K562 (cell line): ENCODE measurements around the gene BRWD1. TPM values are rescaled to one million over a fixed set of nuclear protein-coding genes. Genes with fewer than 3 reads are reported as not detected.
A peak's percentile ranks its signal among the peaks of the same experiment; 100 is the strongest.

Source experiments
- ATAC-seq: fragments of 200-7000 bp; cut with Tn5 transposase; 3 replicates; pipeline ENCODE4 v1.9.1; 2020; ENCODE audit warnings: moderate library complexity
- BruUV-seq: library from RNA; stranded (reverse); fragments of 400-500 nt; replicated peaks from 2 replicates; lab custom pipeline; 2021; lab: Mats Ljungman, UMichigan
- CTCF ChIA-PET: fragments of 300-600 bp; formaldehyde crosslinking; extraction: SDS; loops from one replicate; lab custom pipeline; 2021; ENCODE audit warnings: low intra/inter-chr PET ratio; lab: Yijun Ruan, JAX
- POLR2A ChIA-PET: fragments of 300-600, 350-650 bp; sonication (Branson Sonifier 250); formaldehyde crosslinking; extraction: SDS; loops from one replicate; lab custom pipeline; 2021; ENCODE audit warnings: antibody characterized with exemption, inconsistent platforms; lab: Yijun Ruan, JAX
- DNase-seq, 4 experiments: peaks; one replicate each; pipeline versions ENCODE4 v3.0.0 to v3.0.0-alpha.2; 2011 to 2018; ENCODE audit warnings: low spot score in 3 of 4, mixed read lengths in 3 of 4; ENCODE audit errors: extremely low read depth in 1 of 4
- FAIRE-seq: peaks from 2 replicates; lab custom pipeline; 2011; peaks lifted over from hg19 to GRCh38; lab: Jason Lieb, UNC
- H2AFZ ChIP-seq: 2 replicates; pipeline ENCODE4 v1.6.0; 2011; ENCODE audit warnings: low read depth, low read length, control low read depth, inconsistent platforms
- H3K27ac ChIP-seq: fragments of 200-600 bp; 3 replicates; pipeline ENCODE4 v1.8.0; 2011; ENCODE audit warnings: low read depth, mild to moderate bottlenecking, control low read depth, inconsistent platforms, low read length, moderate library complexity, mixed read lengths; ENCODE audit errors: extremely low read depth
- H3K27me3 ChIP-seq, 2 experiments: fragments of 300-600 bp in 1 of 2; 2 replicates in 1 of 2; 3 replicates in 1 of 2; pipeline versions ENCODE4 v1.6.0 to v1.8.0; 2011; ENCODE audit warnings: inconsistent platforms in 2 of 2, low read length in 2 of 2, mild to moderate bottlenecking in 1 of 2, mixed read lengths in 1 of 2, moderate library complexity in 1 of 2; ENCODE audit not compliant: control insufficient read depth in 2 of 2, insufficient read depth in 2 of 2
- H3K36me3 ChIP-seq: fragments of 300-600 bp; 3 replicates; pipeline ENCODE4 v1.8.0; 2011; ENCODE audit warnings: mild to moderate bottlenecking, low read length, inconsistent platforms; ENCODE audit not compliant: control insufficient read depth, insufficient read depth
- H3K4me1 ChIP-seq, 2 experiments: fragments of 200-600 bp in 1 of 2; replicated peaks in 1 of 2; 2 replicates in 1 of 2; 3 replicates in 1 of 2; pipeline versions ENCODE4 v1.5.1 to v1.8.0; 2011; ENCODE audit warnings: inconsistent platforms in 2 of 2, low read length in 2 of 2, mild to moderate bottlenecking in 1 of 2, mixed read lengths in 1 of 2, moderate library complexity in 1 of 2; ENCODE audit not compliant: control insufficient read depth in 2 of 2, insufficient read depth in 2 of 2
- H3K4me2 ChIP-seq: 2 replicates; pipeline ENCODE4 v1.6.1; 2011; ENCODE audit warnings: low read length, control low read depth, inconsistent platforms, mixed read lengths; ENCODE audit not compliant: insufficient read depth
- H3K4me3 ChIP-seq: fragments of 200-600 bp; sonication (generic), shearing (Covaris generic); 2 replicates; pipeline ENCODE4 v1.5.1; 2016; ENCODE audit warnings: control low read depth, inconsistent platforms
- H3K79me2 ChIP-seq: fragments of 200-600 bp; 3 replicates; pipeline ENCODE4 v1.8.0; 2011; ENCODE audit warnings: low read length, inconsistent platforms; ENCODE audit not compliant: control insufficient read depth, insufficient read depth
- H3K9ac ChIP-seq, 2 experiments: 2 replicates each; pipeline versions ENCODE4 v1.6.0 to v1.6.1; 2011; ENCODE audit warnings: low read depth in 2 of 2, low read length in 2 of 2, control low read depth in 1 of 2, inconsistent platforms in 1 of 2, mild to moderate bottlenecking in 1 of 2, mixed read lengths in 1 of 2; ENCODE audit not compliant: insufficient read depth in 1 of 2
- H3K9me1 ChIP-seq: one replicate; pipeline ENCODE4 v1.6.0; 2011; ENCODE audit warnings: inconsistent platforms, mild to moderate bottlenecking, low read length, moderate library complexity; ENCODE audit not compliant: control insufficient read depth, insufficient read depth
- H3K9me3 ChIP-seq: replicated peaks from 2 replicates; pipeline ENCODE4 v1.5.1; 2011; ENCODE audit warnings: low read depth, low read length, inconsistent platforms; ENCODE audit not compliant: control insufficient read depth, insufficient read depth
- H4K20me1 ChIP-seq: replicated peaks from 2 replicates; pipeline ENCODE4 v1.6.1; 2011; ENCODE audit warnings: low read length, inconsistent platforms, mixed read lengths; ENCODE audit not compliant: control insufficient read depth, insufficient read depth
- ERF ChIP-seq: fragments of 450-650 bp; formaldehyde crosslinking; IDR thresholded peaks from 2 replicates; pipeline ENCODE4 v1.4.0; 2020; ENCODE audit warnings: mild to moderate bottlenecking, mixed read lengths
- MAFG ChIP-seq: fragments of 450-650 bp; conservative IDR thresholded peaks from 2 replicates; pipeline ENCODE4 v1.6.1; 2016; ENCODE audit warnings: missing genetic modification characterization, missing compliant biosample characterization
- NFATC3 ChIP-seq: fragments of 450-650 bp; IDR thresholded peaks from 2 replicates; pipeline ENCODE4 v1.6.1; 2017; ENCODE audit warnings: mild to moderate bottlenecking
- NFIC ChIP-seq: fragments of 450-650 bp; IDR thresholded peaks from 2 replicates; pipeline ENCODE4 v1.6.1; 2017; ENCODE audit warnings: mild to moderate bottlenecking, inconsistent platforms
- PURB ChIP-seq: sonication (generic); formaldehyde crosslinking; IDR thresholded peaks from 2 replicates; pipeline ENCODE4 v1.9.0; 2021; ENCODE audit warnings: low read depth, mild to moderate bottlenecking, missing genetic modification reagents
- RBM25 ChIP-seq: fragments of 200-400 bp; formaldehyde crosslinking; IDR thresholded peaks from 2 replicates; pipeline ENCODE4 v1.6.1; 2018; ENCODE audit warnings: low read length, low read depth, moderate library complexity; ENCODE audit not compliant: severe bottlenecking
- RHOXF2B ChIP-seq: fragments of 250-450 bp; sonication (Bioruptor Pico); conservative IDR thresholded peaks from 2 replicates; pipeline ENCODE4 v1.5.1; 2021
- TAL1 ChIP-seq: fragments of 450-650 bp; IDR thresholded peaks from 2 replicates; pipeline ENCODE4 v1.6.1; 2016; ENCODE audit warnings: mild to moderate bottlenecking
- TRIM28 ChIP-seq: fragments of 450-650 bp; IDR thresholded peaks from 2 replicates; pipeline ENCODE4 v1.6.1; 2017
- USF1 ChIP-seq: sonication (generic); formaldehyde crosslinking; IDR thresholded peaks from 2 replicates; pipeline ENCODE4 v1.9.0; 2022; ENCODE audit warnings: mild to moderate bottlenecking, missing genetic modification reagents
- ZBTB11 ChIP-seq, 3 experiments: fragments of 200-800 bp in 1 of 3; fragments of 250-450 bp in 1 of 3; fragments of 450-650 bp in 1 of 3; sonication (Bioruptor Pico) in 1 of 3; sonication (Bioruptor generic) in 1 of 3; formaldehyde crosslinking in 1 of 3; IDR thresholded peaks; 2 replicates each; pipeline versions ENCODE4 v1.6.1 to v1.8.0; 2016 to 2022; ENCODE audit warnings: mild to moderate bottlenecking in 2 of 3, missing genetic modification characterization in 2 of 3, missing compliant biosample characterization in 1 of 3, moderate library complexity in 1 of 3
- ZNF232 ChIP-seq: sonication (generic); formaldehyde crosslinking; IDR thresholded peaks from 2 replicates; pipeline ENCODE4 v1.8.0; 2022; ENCODE audit warnings: mild to moderate bottlenecking, missing genetic modification reagents
- ZNF239 ChIP-seq: fragments of 250-450 bp; sonication (Bioruptor Pico); IDR thresholded peaks from 2 replicates; pipeline ENCODE4 v1.4.0; 2020; ENCODE audit warnings: mild to moderate bottlenecking
- ZNF77 ChIP-seq: fragments of 250-450 bp; sonication (Bioruptor Pico); IDR thresholded peaks from 2 replicates; pipeline ENCODE4 v1.5.0; 2020
- WGBS: fragments of 100-300 bp; shearing (Covaris generic); methylation state at CpG from one replicate; pipeline ENCODE4 v1.1.6; 2016; ENCODE audit warnings: low coverage, mixed read lengths; ENCODE audit not compliant: insufficient coverage; ENCODE audit errors: missing lambda C conversion rate; 5-methylcytosine and 5-hydroxymethylcytosine counted together
- in situ Hi-C: fragments of 300-500 bp; cut with MboI; formaldehyde crosslinking; loops from 4 replicates; pipeline ENCODE4 v1.15.0; 2018; ENCODE audit warnings: inconsistent platforms, mixed read lengths
- intact Hi-C: fragments of 100-400 bp; cut with micrococcal nuclease; formaldehyde crosslinking; loops from 2 replicates; pipeline ENCODE4 v1.14.2; 2022
- polyA plus RNA-seq, 8 experiments: library from polyadenylated mRNA; depleted of rRNA in 4 of 8; stranded (reverse) in 5 of 8; unstranded in 3 of 8; fragments of >200 nt; fragmentation: Nextera tagmentation in 2 of 8; fragmentation: Illumina TruSeq in 1 of 8; extraction: Ambion mirVana in 2 of 8; extraction: Trizol in 1 of 8; gene quantifications; 2 replicates each; pipeline versions ENCODE4 v1.2.1 to v1.2.3, GENCODE V29; 2011 to 2014; ENCODE audit warnings: inconsistent platforms in 1 of 8, missing spikeins in 1 of 8
- total RNA-seq, 7 experiments: library from RNA; depleted of rRNA in 6 of 7; stranded (reverse); fragments of >200 nt in 6 of 7; fragmentation: Illumina TruSeq in 2 of 7; extraction: Trizol in 2 of 7; gene quantifications; 2 replicates each; pipeline versions ENCODE4 v1.2.1 to v1.2.3, GENCODE V29; 2011 to 2021; ENCODE audit warnings: low replicate concordance in 1 of 7
- TF ChIP-seq, protein P1 (sequence below): IDR thresholded peaks from 2 replicates; pipeline ENCODE4 v1.6.1; 2011; ENCODE audit not compliant: insufficient read length; ENCODE audit errors: extremely low read depth

BRWD1 gene
- total and polyA plus RNA-seq, 9 of the 15 experiments (the other 6 are each of a cell fraction or from before 2014, with no cell fraction given): 10.1 to 60.2 (median 34.1) TPM

DNA sequence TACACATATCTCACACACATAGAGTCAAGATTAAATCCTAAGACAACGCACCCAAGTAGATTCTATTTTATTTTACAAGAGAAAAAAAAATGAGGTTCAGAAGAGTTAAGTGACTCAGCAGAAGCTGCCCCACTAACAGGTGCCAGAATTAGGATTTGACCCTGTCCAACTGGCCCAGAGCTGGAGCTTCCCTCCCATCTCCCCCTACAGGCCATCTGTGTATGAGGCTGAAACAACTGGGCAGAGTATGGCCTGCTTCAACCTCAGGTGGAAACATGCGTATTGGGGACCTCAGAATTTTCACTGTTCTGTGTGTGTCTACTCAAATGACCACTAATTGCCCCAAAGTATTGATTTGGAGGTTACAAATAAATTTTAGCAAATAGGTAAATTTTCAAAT lies 160.1 kb downstream of the BRWD1 start (continued):
- TF ChIP-seq ZBTB11 (CRISPR knock-in tag; IDR thresholded peaks at IDR 0.05): no peak
- TF ChIP-seq PURB: no peak
- no peak for TF ChIP-seq RBM25
- no peak for TF ChIP-seq ZNF232 (CRISPR knock-in tag)
- TF ChIP-seq ERF: no peak
- no peak for TF ChIP-seq NFIC
- no peak for TF ChIP-seq TRIM28
- TF ChIP-seq MAFG: peak; percentile 71
- no peak for TF ChIP-seq TAL1

DNA sequence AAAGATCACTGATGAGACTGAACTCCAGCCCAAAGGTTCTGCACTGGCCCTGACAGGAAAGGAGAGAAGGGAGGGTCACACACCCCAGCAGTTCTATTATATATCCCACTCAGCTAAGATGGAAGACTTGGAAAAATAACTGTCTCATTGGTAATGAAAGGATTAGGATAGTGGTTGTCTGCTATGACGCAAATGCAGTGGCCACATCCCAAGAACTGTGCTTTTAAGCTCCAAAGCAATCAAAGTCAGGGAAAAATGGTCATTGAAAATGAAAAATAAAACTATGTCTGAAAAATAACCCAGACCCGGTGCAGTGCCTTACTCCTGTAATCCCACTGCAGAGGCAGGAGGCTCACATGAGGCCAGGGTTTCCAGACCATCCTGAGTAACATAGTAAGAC lies 161.2 kb downstream of the BRWD1 start:
- FAIRE-seq (no peak), ATAC-seq (no peak), DNase-seq (no peak)
- Histone ChIP-seq H3K4me1 (no peaks in the 10 kb centered on the region; a peak in 1 of 5 replicates), H3K79me2 (no peaks in the 10 kb centered on the region), H3K9me1 (no peaks in the 10 kb centered on the region), H2AFZ (no peak overlapping the region), H4K20me1 (no peaks in the 10 kb centered on the region), H3K27ac (no peak overlapping the region), H3K4me2 (no peak overlapping the region), H3K27me3 (peaks cover 5 to 8% of the 10 kb centered on the region in 2 experiments; a peak in 3 of 5 replicates), H3K4me3 (no peak overlapping the region), H3K36me3 (no peaks in the 10 kb centered on the region), H3K9ac (no peak overlapping the region), H3K9me3 (no peaks in the 10 kb centered on the region)
- 18% methylated on average over 2 of the region's 2 CpGs for WGBS
- ChIA-PET CTCF (no interaction called here), POLR2A (interaction anchor here (2.3 kb wide), 1 partner anchor 9 kb away, joined by 8 read pairs; no protein-coding TSS in a partner anchor)
- in situ Hi-C loops: no loop called here
- BruUV-seq: no TSS peak
- intact Hi-C loops: no loop called here
- TF ChIP-seq, protein P1, sequence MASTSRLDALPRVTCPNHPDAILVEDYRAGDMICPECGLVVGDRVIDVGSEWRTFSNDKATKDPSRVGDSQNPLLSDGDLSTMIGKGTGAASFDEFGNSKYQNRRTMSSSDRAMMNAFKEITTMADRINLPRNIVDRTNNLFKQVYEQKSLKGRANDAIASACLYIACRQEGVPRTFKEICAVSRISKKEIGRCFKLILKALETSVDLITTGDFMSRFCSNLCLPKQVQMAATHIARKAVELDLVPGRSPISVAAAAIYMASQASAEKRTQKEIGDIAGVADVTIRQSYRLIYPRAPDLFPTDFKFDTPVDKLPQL: no peak
- TF ChIP-seq ZNF77 (CRISPR knock-in tag) (no peak), RHOXF2B (CRISPR knock-in tag) (no peak), NFATC3 (no peak), ZNF239 (CRISPR knock-in tag) (no peak), USF1 (CRISPR knock-in tag) (no peak)
